Activated T-helper 1 cell treated with anti-CD3 and anti-CD28 coated beads, Interleukin-12 subunit alpha, Interleukin-12 subunit beta, Interleukin-2, Interleukin-4 antibody, amounts not matched to agents 30 ng/mL and 10 ng/mL and 1 ng/mL, durations not matched to agents 14 hours and 24 hours and 36 hours (primary cell): Measurements from ENCODE around the gene SIAH2. TPM values are rescaled to one million over a fixed set of nuclear protein-coding genes. Genes with fewer than 3 reads are reported as not detected.

ENCODE experiments used
- DNase-seq: peaks from one replicate; pipeline ENCODE4 v3.0.0; 2021; ENCODE audit warnings: low spot score
- H3K27ac Mint-ChIP-seq: one replicate; pipeline ENCODE4 v1.8.0; 2021; ENCODE audit warnings: mild to moderate bottlenecking, mixed read lengths
- H3K27me3 Mint-ChIP-seq: one replicate; pipeline ENCODE4 v1.8.0; 2022; ENCODE audit warnings: mild to moderate bottlenecking, moderate library complexity, mixed read lengths; ENCODE audit not compliant: insufficient read depth
- H3K36me3 Mint-ChIP-seq: one replicate; pipeline ENCODE4 v1.8.0; 2021; ENCODE audit warnings: low read depth, mixed read lengths
- H3K4me1 Mint-ChIP-seq: one replicate; pipeline ENCODE4 v1.8.0; 2021; ENCODE audit warnings: low read depth, mixed read lengths
- H3K4me3 Mint-ChIP-seq: one replicate; pipeline ENCODE4 v1.8.0; 2021; ENCODE audit warnings: mild to moderate bottlenecking, moderate library complexity, mixed read lengths
- H3K9me3 Mint-ChIP-seq: one replicate; pipeline ENCODE4 v1.8.0; 2021; ENCODE audit warnings: mixed read lengths
- intact Hi-C: fragments of 100-400 bp; cut with micrococcal nuclease; formaldehyde crosslinking; loops from one replicate; pipeline ENCODE4 v1.15.1; 2024
- total RNA-seq: library from RNA; stranded (reverse); gene quantifications from 2 replicates; pipeline ENCODE4 v1.2.3, GENCODE V29; 2022

The SIAH2 gene
- total RNA-seq, 1 donor from 2014 or later, result 175 TPM

DNA sequence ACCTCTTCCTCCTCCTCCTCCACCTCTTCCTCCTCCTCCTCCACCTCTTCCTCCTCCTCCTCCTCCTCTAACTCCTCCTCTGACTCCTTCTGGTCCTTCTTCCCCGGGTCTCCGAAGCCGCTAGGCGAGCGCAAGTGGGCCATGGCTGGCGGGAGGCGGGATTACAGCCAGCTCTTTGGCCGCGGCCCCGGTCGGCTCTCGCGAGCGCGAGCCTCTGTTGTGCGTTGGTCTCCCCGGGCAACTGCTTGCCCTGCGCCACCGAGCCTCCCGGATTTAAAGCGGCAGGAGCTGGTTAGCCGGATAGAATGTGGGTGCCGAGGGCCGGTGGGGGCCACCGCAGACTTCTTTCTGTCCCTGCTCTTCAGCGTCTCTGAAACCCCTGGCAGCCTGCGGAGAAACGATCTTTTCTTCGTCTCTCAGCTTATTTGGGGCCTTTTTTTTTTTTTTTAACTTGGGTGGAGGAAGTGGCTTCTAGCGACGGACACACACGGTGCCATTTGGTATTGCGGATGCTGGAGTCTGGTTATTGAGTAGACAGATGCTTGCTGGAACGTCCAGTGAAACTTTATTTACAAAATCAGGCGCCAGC, 59.1 kb downstream of the SIAH2 start, which contains the start of gene ERICH6:
Gene ERICH6, minus strand, starts transcription at position 165 of the 589 bp plus-strand sequence. Its CDS starts 22 bp downstream, at position 143.
- H3K4me3 Mint-ChIP-seq, result peak within 1 kb of the TSS; percentile 93
- peaks cover 23% of the 10 kb centered on the region for H3K4me1 Mint-ChIP-seq
- peaks cover 7% of the 10 kb centered on the region for H3K36me3 Mint-ChIP-seq
- peak; percentile 81 for DNase-seq
- peaks cover 8% of the 10 kb centered on the region for H3K9me3 Mint-ChIP-seq
- peak within 1 kb of the TSS; percentile 99 for H3K27ac Mint-ChIP-seq
- intact Hi-C loops, result loop anchor here (1.0 to 5.0 kb wide), 8 partner anchors 17 to 297 kb away; partner anchors contain the start of genes EIF2A, SELENOT, SERP1 and SIAH2
- H3K27me3 Mint-ChIP-seq, result no peaks in the 10 kb centered on the region

DNA sequence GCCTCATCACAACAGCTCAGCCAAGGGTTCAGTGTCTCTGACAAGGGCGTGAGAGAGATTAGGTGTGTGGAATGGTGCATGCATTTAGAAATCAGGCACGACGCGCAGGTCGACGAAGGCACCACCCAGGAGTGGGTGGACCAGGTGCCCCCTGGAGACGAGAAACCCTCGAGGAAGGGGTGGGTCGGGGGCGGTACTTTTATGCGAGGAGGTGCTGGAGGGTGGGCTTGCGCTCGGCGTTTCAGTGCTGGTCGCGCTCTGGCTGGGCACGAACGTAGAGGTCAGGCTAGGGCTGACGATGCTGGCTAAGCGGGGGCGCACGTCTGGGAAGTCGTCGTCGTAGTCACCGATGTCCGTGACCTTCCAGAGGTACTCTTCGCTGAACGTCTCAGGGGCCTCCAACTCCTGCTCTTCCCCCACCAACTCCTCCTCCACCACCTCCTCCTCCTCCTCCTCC, 59.6 kb downstream of the SIAH2 start:
- intact Hi-C loops, result loop anchor here (1.0 to 5.0 kb wide), 8 partner anchors 18 to 296 kb away; partner anchors contain the start of genes EIF2A, SELENOT, SERP1 and SIAH2
- H3K27me3 Mint-ChIP-seq, result no peaks in the 10 kb centered on the region
- peak overlapping the region; percentile 99 for H3K27ac Mint-ChIP-seq
- H3K4me1 Mint-ChIP-seq, result peaks cover 23% of the 10 kb centered on the region
- H3K4me3 Mint-ChIP-seq, result peak overlapping the region; percentile 93
- H3K9me3 Mint-ChIP-seq, result peaks cover 5% of the 10 kb centered on the region
- H3K36me3 Mint-ChIP-seq, result peaks cover 5% of the 10 kb centered on the region
- no peak for DNase-seq

DNA sequence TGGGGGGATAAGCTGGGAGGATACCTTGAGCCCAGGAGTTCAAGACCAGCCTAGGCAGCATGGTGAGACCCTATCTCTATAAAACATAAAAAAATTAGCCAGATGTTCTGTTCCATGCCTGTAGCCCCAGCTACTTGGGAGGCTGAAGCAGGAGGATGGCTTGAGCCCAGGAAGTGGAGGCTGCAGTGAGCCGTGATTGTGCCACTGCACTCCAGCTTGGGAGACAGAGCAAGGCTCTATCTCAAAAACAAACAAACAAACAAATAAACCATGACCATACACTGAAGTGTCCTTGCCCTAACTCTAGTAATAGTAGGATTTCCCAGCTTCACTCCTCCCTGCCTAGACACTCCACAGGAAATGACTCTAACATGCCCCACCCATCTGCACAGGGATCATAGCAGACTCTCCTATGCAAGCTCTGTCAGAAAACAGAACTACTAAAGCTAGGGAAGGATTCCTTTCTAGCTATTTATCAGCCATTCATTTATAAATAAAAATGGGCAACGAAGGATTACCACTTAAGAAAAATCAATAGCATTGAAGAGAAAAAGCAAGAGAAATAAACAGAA, 63.8 kb downstream of the SIAH2 start:
- H3K27me3 Mint-ChIP-seq, result peaks cover 5% of the 10 kb centered on the region
- H3K9me3 Mint-ChIP-seq, result peaks cover 4% of the 10 kb centered on the region
- H3K4me3 Mint-ChIP-seq, result no peak overlapping the region
- H3K27ac Mint-ChIP-seq, result no peak overlapping the region
- intact Hi-C loops, result no loop called here
- H3K36me3 Mint-ChIP-seq, result no peaks in the 10 kb centered on the region
- DNase-seq, result no peak
- H3K4me1 Mint-ChIP-seq, result peaks cover 23% of the 10 kb centered on the region

DNA sequence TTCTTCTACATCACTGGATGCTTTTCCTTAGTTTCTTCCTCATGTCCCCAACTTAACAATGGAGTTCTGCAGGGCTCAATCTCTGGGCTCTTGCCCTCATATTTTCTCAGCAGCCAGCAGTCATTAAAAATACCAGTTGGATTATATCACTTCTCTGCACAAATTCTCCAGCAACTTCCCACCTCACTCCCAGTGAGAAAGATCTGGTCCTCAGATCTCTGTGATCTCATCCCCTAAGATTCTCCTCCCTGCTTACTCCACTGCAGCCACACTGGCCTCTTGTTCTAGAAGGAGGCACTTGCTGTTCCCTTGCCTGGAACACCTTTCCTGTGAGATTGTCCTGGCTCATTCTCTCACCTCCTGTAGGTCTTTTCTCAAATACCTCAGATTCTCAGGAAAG, 65.3 kb downstream of the SIAH2 start:
- no peak overlapping the region for H3K27ac Mint-ChIP-seq
- no peak for DNase-seq
- intact Hi-C loops, result no loop called here
- peaks cover 4% of the 10 kb centered on the region for H3K9me3 Mint-ChIP-seq
- peaks cover 5% of the 10 kb centered on the region for H3K27me3 Mint-ChIP-seq
- H3K4me3 Mint-ChIP-seq, result no peak overlapping the region
- peaks cover 9% of the 10 kb centered on the region for H3K4me1 Mint-ChIP-seq
- no peaks in the 10 kb centered on the region for H3K36me3 Mint-ChIP-seq

DNA sequence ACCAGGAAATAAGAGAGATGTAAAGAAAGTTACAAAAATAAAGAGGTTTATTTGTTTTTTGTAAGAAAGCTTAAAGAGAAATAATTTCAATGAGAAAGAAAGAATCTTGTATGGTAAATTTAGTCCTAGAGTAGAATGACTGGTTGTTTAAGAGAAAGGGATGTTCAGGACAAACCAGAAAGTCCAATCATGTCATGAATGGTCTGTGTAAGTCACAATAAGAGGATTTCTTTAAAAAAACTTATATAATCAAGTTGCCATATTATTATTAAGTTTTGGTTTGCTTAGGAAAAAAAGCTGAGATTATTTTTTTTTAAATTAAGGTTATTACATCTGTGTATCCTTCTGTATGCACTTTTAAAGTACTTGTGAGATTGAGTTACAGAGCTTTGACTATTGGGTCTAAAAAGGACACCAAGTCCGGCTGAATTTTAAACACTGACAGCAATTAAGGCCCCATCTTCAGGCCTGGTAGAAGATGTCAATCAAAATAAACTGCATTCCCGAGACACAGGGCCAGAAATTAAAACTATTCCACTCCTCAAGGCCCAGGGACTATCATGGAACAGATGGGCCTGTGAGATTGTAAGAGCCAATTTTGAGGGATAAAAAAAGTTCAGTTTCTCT, 71.4 kb downstream of the SIAH2 start:
- no peak for DNase-seq
- Mint-ChIP-seq H3K4me1 (no peaks in the 10 kb centered on the region), H3K27ac (no peak overlapping the region), H3K4me3 (no peak overlapping the region), H3K9me3 (peaks cover 8% of the 10 kb centered on the region), H3K36me3 (no peaks in the 10 kb centered on the region), H3K27me3 (peaks cover 3% of the 10 kb centered on the region)
- intact Hi-C loops, result no loop called here

Other genes with a start within 250 kb of the SIAH2 start
- 96.0 and 102 TPM in 2 replicates for gene SERP1, start 216.7 kb downstream of the SIAH2 start, total RNA-seq
- gene EIF2A, start 216.4 kb downstream of the SIAH2 start, total RNA-seq, result 122 TPM in 2 replicates
- 139 and 140 TPM in 2 replicates for gene SELENOT, start 159.8 kb downstream of the SIAH2 start, total RNA-seq
- not detected in 2 replicates for gene ERICH6, start 59.2 kb downstream of the SIAH2 start, total RNA-seq
- not detected in 2 replicates for gene MINDY4B, start 142.3 kb upstream of the SIAH2 start, total RNA-seq
- not detected in 2 replicates for gene CLRN1, start 209.6 kb upstream of the SIAH2 start, total RNA-seq